Osteoblast (primary cell): Measurements from ENCODE around the gene PCYOX1L. TPM values are rescaled to one million over a fixed set of nuclear protein-coding genes. Genes with fewer than 3 reads are reported as not detected.

ENCODE experiments used
- DNase-seq: peaks from one replicate; pipeline ENCODE4 v3.0.0; 2011; ENCODE audit warnings: low spot score, mixed read lengths; ENCODE audit not compliant: insufficient read length; ENCODE audit errors: missing footprints
- H2AFZ ChIP-seq: 2 replicates; pipeline ENCODE4 v1.6.0; 2011; ENCODE audit warnings: mild to moderate bottlenecking, low read length
- H3K27ac ChIP-seq: 2 replicates; pipeline ENCODE4 v1.5.1; 2011; ENCODE audit warnings: mild to moderate bottlenecking, low read depth, low read length, moderate library complexity
- H3K27me3 ChIP-seq: 2 replicates; pipeline ENCODE4 v1.6.0; 2012; ENCODE audit warnings: mild to moderate bottlenecking, control low read depth, inconsistent platforms, low read length, moderate library complexity; ENCODE audit not compliant: insufficient read depth
- H3K36me3 ChIP-seq: 2 replicates; pipeline ENCODE4 v1.5.1; 2011; ENCODE audit warnings: mild to moderate bottlenecking, low read length, control low read depth, moderate library complexity; ENCODE audit not compliant: insufficient read depth
- H3K4me1 ChIP-seq: 2 replicates; pipeline ENCODE4 v1.5.1; 2011; ENCODE audit warnings: mild to moderate bottlenecking, low read length, control low read depth, moderate library complexity; ENCODE audit not compliant: insufficient read depth
- H3K4me2 ChIP-seq: 2 replicates; pipeline ENCODE4 v1.6.0; 2011; ENCODE audit warnings: mild to moderate bottlenecking, low read length; ENCODE audit not compliant: insufficient read depth
- H3K4me3 ChIP-seq: fragments of 200-600 bp; sonication (generic); 3 replicates; pipeline ENCODE4 v1.5.1; 2012; ENCODE audit warnings: mild to moderate bottlenecking, low read length, inconsistent platforms; ENCODE audit not compliant: insufficient read depth
- H3K79me2 ChIP-seq: 2 replicates; pipeline ENCODE4 v1.6.0; 2012; ENCODE audit warnings: mild to moderate bottlenecking, low read length, control low read depth, inconsistent platforms; ENCODE audit not compliant: insufficient read depth
- H3K9me3 ChIP-seq: 2 replicates; pipeline ENCODE4 v1.5.1; 2011; ENCODE audit warnings: low read depth, low read length, control low read depth
- H4K20me1 ChIP-seq: 2 replicates; pipeline ENCODE4 v1.6.0; 2012; ENCODE audit warnings: mild to moderate bottlenecking, low read length, control low read depth; ENCODE audit not compliant: insufficient read depth
- CTCF ChIP-seq: IDR thresholded peaks from 2 replicates; pipeline ENCODE4 v1.5.1; 2011; ENCODE audit warnings: mild to moderate bottlenecking, low read depth, low read length, moderate library complexity; ENCODE audit errors: extremely low read depth
- total RNA-seq: library from RNA; depleted of rRNA; stranded (reverse); fragments of >200 nt; gene quantifications from 2 replicates; pipeline ENCODE4 v1.2.3, GENCODE V29; 2012

Gene PCYOX1L
- total RNA-seq, 1 donor = 4.3 TPM

- H3K4me1 ChIP-seq = peaks cover 10% of the 10 kb centered on the region
- no peaks in the 10 kb centered on the region for H4K20me1 ChIP-seq
- no peak overlapping the region for H3K27ac ChIP-seq
- no peaks in the 10 kb centered on the region for H3K27me3 ChIP-seq
- H3K79me2 ChIP-seq = no peaks in the 10 kb centered on the region
- no peak overlapping the region for H3K4me3 ChIP-seq
- H2AFZ ChIP-seq = no peak overlapping the region
- H3K4me2 ChIP-seq = no peak overlapping the region
- no peaks in the 10 kb centered on the region for H3K9me3 ChIP-seq
- no peak for DNase-seq
- no peak for TF ChIP-seq CTCF
- H3K36me3 ChIP-seq = no peaks in the 10 kb centered on the region
These were observed 31.2 kb upstream of the PCYOX1L start for GRCh38 chr5:149326611-149327010.

GRCh38 chr5:149328177-149328576, 29.7 kb upstream of the PCYOX1L start:
- no peak overlapping the region for H3K27ac ChIP-seq

DNA sequence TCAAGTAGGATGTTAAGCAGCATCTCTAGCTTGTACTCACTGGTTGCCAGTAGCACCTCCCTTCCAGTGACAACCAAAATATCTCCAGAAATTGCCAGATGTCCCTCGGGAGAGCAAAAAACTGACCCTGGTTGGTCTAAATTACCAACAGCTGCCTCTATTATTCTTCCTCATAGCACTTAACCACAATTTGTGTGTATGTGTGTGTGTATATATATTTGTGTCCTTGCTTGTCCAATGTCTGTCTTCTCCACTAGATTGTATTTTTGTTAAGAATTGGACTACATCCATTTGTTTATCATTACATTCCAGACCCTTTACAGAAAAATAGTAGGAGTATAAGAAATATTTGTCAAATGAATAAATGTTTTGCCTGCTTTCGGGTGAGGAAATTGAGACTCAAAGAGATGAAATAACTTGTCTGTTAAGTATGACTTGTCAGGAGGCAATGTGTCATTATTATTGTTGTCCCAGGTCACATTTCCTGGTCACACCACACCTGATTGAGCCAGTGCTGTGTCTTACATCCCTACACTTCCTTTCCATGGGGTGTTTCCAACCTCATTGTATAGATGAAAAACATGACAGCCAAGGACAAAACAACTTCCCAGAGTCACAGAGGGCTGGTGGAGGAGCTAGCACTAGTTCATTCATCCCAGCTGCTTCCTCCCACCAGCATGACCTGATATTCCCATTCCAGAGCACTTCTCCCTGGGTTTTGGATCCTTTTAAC, 24.0 kb upstream of the PCYOX1L start:
- Histone ChIP-seq H3K79me2 (no peaks in the 10 kb centered on the region), H3K4me3 (no peak overlapping the region), H2AFZ (peak overlapping the region; percentile 6), H3K36me3 (no peaks in the 10 kb centered on the region), H3K27ac (peak overlapping the region; percentile 9), H3K4me1 (peaks cover 14% of the 10 kb centered on the region), H3K9me3 (no peaks in the 10 kb centered on the region), H4K20me1 (no peaks in the 10 kb centered on the region), H3K27me3 (no peaks in the 10 kb centered on the region), H3K4me2 (no peak overlapping the region)
- no peak for TF ChIP-seq CTCF
- DNase-seq = peak; percentile 87

More at GRCh38 chr5:149328177-149328576, 29.7 kb upstream of the PCYOX1L start:
- H3K4me2 ChIP-seq = no peak overlapping the region
- H3K27me3 ChIP-seq = no peaks in the 10 kb centered on the region
- no peak overlapping the region for H2AFZ ChIP-seq
- no peak for DNase-seq
- no peak for TF ChIP-seq CTCF
- H3K79me2 ChIP-seq = no peaks in the 10 kb centered on the region
- H4K20me1 ChIP-seq = no peaks in the 10 kb centered on the region
- H3K36me3 ChIP-seq = no peaks in the 10 kb centered on the region
- no peaks in the 10 kb centered on the region for H3K9me3 ChIP-seq
- peaks cover 7% of the 10 kb centered on the region for H3K4me1 ChIP-seq
- H3K4me3 ChIP-seq = no peak overlapping the region

DNA sequence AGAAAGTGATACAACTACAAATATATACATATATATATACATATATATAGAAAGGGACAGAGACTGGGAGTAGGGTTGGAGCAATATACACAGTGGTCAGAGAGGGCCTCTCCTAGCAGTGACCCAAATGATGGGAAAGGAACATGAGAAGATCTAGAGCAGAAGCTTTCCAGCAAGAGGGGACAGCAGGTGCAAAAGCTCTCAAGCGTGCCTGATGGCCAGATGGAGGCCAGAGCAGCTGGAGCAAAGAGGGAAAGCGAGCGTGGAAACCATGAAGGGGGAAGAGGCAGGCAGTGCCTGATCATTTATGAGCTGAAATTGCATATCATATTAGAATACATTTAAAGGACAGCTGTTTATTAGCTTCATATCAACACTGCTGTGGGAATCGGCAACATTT, 20.1 kb upstream of the PCYOX1L start:
- Histone ChIP-seq H4K20me1 (no peaks in the 10 kb centered on the region), H3K4me1 (peaks cover 14% of the 10 kb centered on the region), H3K27ac (no peak overlapping the region), H3K79me2 (no peaks in the 10 kb centered on the region), H3K4me3 (no peak overlapping the region), H3K36me3 (no peaks in the 10 kb centered on the region), H3K27me3 (no peaks in the 10 kb centered on the region), H2AFZ (no peak overlapping the region), H3K4me2 (no peak overlapping the region), H3K9me3 (no peaks in the 10 kb centered on the region)
- no peak for TF ChIP-seq CTCF
- DNase-seq = no peak
